Measurements from ENCODE around the gene ADH1B. TPM values are rescaled to one million over a fixed set of nuclear protein-coding genes. Genes with fewer than 3 reads are reported as not detected.

The ADH1B gene
- total and polyA plus RNA-seq, 3 donors from 2014 or later, result 6.4 to 24.6 (median 9.4) TPM

GRCh38 chr4:99285387-99285786 is 35.8 kb downstream of the ADH1B start:
- Histone ChIP-seq H3K36me3 (ENCODE audit: low read depth, missing control alignments) (no peaks in the 10 kb centered on the region), H3K4me1 (no peaks in the 10 kb centered on the region), H3K4me3 (no peak overlapping the region), H3K9me3 (no peaks in the 10 kb centered on the region), H3K27me3 (no peaks in the 10 kb centered on the region), H3K27ac (no peak overlapping the region)
- TF ChIP-seq POLR2A (IDR thresholded peaks at IDR 0.05) (no peak), CTCF (IDR thresholded peaks at IDR 0.05) (no peak)
- intact Hi-C loops (cut with DNase I; ENCODE audit: low total_unique reads), result no loop called here
- DNase-seq, result no peak

- no peaks in the 10 kb centered on the region for H3K36me3 ChIP-seq (ENCODE audit: low read depth, missing control alignments)
- no peak overlapping the region for H3K27ac ChIP-seq
- TF ChIP-seq POLR2A (IDR thresholded peaks at IDR 0.05) (no peak), CTCF (IDR thresholded peaks at IDR 0.05) (no peak)
- H3K4me1 ChIP-seq, result no peaks in the 10 kb centered on the region
- no peak overlapping the region for H3K4me3 ChIP-seq
- no peaks in the 10 kb centered on the region for H3K9me3 ChIP-seq
- H3K27me3 ChIP-seq, result no peaks in the 10 kb centered on the region
- 87 to 98% methylated on average over 2 of the region's 2 CpGs for WGBS, 2 donors
- DNase-seq, result no peak
- intact Hi-C loops (cut with DNase I; ENCODE audit: low total_unique reads), result no loop called here
Measured at GRCh38 chr4:99282731-99283130, 38.5 kb downstream of the ADH1B start.

GRCh38 chr4:99281261-99281660 is 39.9 kb downstream of the ADH1B start:
- Histone ChIP-seq H3K36me3 (ENCODE audit: low read depth, missing control alignments) (no peaks in the 10 kb centered on the region), H3K27ac (no peak overlapping the region), H3K27me3 (no peaks in the 10 kb centered on the region), H3K9me3 (no peaks in the 10 kb centered on the region), H3K4me1 (no peaks in the 10 kb centered on the region), H3K4me3 (no peak overlapping the region)
- no peak for DNase-seq
- WGBS, 2 donors, result 92% methylated on average over 5 of the region's 5 CpGs
- intact Hi-C loops (cut with DNase I; ENCODE audit: low total_unique reads), result no loop called here
- TF ChIP-seq POLR2A (IDR thresholded peaks at IDR 0.05) (no peak), CTCF (IDR thresholded peaks at IDR 0.05) (no peak)

- TF ChIP-seq CTCF (IDR thresholded peaks at IDR 0.05) (no peak), POLR2A (IDR thresholded peaks at IDR 0.05) (no peak)
- Histone ChIP-seq H3K4me1 (no peaks in the 10 kb centered on the region), H3K9me3 (no peaks in the 10 kb centered on the region), H3K27ac (no peak overlapping the region), H3K4me3 (no peak overlapping the region), H3K36me3 (ENCODE audit: low read depth, missing control alignments) (no peaks in the 10 kb centered on the region), H3K27me3 (no peaks in the 10 kb centered on the region)
- 60 to 61% methylated on average over 2 of the region's 2 CpGs for WGBS, 2 donors
- intact Hi-C loops (cut with DNase I; ENCODE audit: low total_unique reads), result no loop called here
- DNase-seq, result no peak
Measured at GRCh38 chr4:99276417-99276816, 44.8 kb downstream of the ADH1B start.

- Histone ChIP-seq H3K9me3 (no peaks in the 10 kb centered on the region), H3K4me1 (no peaks in the 10 kb centered on the region), H3K27me3 (no peaks in the 10 kb centered on the region), H3K36me3 (ENCODE audit: low read depth, missing control alignments) (no peaks in the 10 kb centered on the region), H3K27ac (no peak overlapping the region), H3K4me3 (no peak overlapping the region)
- TF ChIP-seq CTCF (IDR thresholded peaks at IDR 0.05) (no peak), POLR2A (IDR thresholded peaks at IDR 0.05) (no peak)
- DNase-seq, result no peak
- 75 to 86% methylated on average over 3 of the region's 3 CpGs for WGBS, 2 donors
- intact Hi-C loops (cut with DNase I; ENCODE audit: low total_unique reads), result no loop called here
Measured at GRCh38 chr4:99275885-99276284, 45.3 kb downstream of the ADH1B start.

Data from testis (tissue), 3 donors.